Measurements from ENCODE around the gene SUSD3. TPM values are rescaled to one million over a fixed set of nuclear protein-coding genes. Genes with fewer than 3 reads are reported as not detected.
A peak's percentile ranks its signal among the peaks of the same experiment; 100 is the strongest.

The SUSD3 gene
- total RNA-seq, 2 donors from 2014 or later = 1.6 to 2.4 TPM

GRCh38 chr9:93048566-93049448 lies 9.7 kb upstream of the SUSD3 start:
- intact Hi-C loops (cut with DNase I) = no loop called here
- no peak for DNase-seq
- ATAC-seq = no peak

DNA sequence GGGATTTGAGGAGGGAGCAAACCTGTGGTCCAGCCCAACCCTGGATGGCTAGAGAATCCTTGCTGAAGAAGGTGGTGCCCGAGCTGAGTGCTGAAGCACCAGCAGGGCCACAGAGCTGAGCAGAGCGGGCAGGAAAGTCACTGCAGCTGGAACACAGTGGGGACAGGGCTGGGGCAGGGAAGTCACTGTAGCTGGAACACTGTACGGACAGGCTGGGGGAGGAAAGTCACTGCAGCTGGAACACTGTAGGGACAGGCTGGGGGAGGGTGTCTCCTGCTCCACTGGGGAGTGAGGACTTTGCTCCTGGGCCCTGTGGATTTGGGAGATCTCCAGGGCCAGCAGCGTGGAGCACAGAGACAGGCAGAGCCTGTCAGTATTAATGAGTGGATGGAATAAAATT lies 9.0 kb upstream of the SUSD3 start:
- DNase-seq (no peak), ATAC-seq (no peak)
- intact Hi-C loops (cut with DNase I) = no loop called here

DNA sequence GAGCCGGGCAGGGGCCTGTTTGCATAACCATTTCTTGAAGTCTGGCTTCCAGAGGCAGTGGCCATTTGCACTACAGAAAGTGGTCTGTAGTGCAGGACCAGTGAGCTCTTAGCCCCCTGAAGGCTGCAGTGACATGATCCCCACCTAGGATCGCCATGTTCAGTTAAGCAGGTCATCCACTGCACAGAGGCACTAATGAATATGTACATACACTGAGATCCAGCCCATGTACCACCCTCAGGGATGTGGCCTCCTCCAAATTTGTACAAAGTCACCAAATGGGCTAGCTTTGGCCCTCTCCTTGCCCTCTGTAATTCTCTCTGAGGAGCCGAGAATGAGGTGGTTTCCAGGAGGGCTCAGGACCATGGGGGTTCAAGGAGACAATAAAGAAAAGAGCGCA lies 8.3 kb upstream of the SUSD3 start:
- DNase-seq (no peak), ATAC-seq (no peak)
- intact Hi-C loops (cut with DNase I) = no loop called here

DNA sequence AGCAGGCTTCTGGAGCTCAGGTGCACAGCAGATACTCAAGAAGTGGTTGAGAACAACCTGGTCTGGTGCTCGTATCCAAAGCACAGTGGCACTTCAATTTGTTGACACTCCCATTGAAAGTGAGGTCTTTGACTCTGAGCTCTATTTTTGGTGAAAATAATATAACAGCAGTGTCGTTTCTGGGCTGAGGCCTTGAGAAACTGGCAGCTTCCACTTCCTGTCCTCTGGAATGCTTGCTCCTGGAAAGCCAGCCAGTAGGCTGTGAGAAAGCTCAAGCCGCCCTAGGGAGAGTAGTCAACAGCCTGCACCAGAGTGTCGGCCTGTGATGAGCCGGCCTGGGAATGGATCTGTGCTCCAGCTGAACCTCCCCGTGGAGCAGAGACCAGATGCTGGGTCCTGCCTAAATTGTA lies 6.8 kb upstream of the SUSD3 start:
- DNase-seq (peak; percentile 57), ATAC-seq (peak; percentile 76 to 89)
- intact Hi-C loops (cut with DNase I) = no loop called here

GRCh38 chr9:93052791-93053540 lies 5.5 kb upstream of the SUSD3 start:
- DNase-seq = no peak
- no peak for ATAC-seq
- intact Hi-C loops (cut with DNase I) = no loop called here

GRCh38 chr9:93053781-93054331 lies 4.6 kb upstream of the SUSD3 start:
- DNase-seq (no peak), ATAC-seq (no peak)
- intact Hi-C loops (cut with DNase I) = no loop called here

DNA sequence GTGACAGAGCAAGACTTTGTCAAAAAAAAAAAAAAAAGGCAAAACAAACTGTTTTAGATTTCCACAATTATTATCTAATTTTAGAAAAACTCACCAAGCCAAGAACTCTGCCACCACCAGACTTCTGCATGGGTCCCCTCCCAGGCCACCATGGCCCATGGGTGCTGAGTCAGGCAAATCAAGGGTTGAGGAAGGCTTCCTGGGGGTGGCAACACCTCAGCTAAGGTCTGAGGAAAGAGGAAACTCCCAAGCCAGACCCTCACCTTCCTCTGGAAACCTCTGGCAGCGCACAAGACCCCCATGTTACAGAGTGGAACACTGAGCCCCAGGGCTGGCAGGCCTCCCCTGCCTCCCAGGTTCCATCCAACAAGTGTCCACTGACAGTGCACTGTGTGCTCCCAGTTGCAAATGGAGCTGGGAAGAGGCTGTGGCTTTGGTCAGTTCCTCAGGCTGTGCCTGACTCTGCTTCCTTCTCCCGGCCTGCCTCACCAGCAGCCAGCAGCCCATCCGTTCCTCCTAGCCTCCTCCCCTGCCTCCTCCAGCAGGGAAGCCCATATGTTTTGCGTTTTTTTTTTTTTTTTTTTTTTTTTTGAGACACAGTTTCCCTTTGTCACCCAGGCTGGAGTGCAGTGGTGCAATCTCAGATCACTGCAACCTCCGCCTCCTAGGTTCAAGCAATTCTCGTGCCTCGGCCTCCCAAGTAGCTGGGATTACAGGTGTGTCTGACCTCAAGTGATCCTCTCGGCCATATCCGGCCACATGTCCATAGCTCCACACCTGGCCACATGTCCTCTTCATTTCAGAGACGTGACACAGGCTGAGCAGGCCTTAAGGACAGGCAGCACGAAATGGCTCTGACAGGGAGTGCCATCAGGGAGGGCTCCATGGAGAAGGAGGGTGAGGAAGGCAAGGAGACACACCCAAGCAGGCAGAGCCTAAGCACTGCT lies 3.5 kb upstream of the SUSD3 start:
- peak in 1 of 2 donors; percentile 2 for ATAC-seq
- intact Hi-C loops (cut with DNase I) = no loop called here
- DNase-seq = no peak

- DNase-seq (no peak), ATAC-seq (no peak)
- intact Hi-C loops (cut with DNase I) = no loop called here
These were observed 1.3 kb upstream of the SUSD3 start for GRCh38 chr9:93057042-93057702.

DNA sequence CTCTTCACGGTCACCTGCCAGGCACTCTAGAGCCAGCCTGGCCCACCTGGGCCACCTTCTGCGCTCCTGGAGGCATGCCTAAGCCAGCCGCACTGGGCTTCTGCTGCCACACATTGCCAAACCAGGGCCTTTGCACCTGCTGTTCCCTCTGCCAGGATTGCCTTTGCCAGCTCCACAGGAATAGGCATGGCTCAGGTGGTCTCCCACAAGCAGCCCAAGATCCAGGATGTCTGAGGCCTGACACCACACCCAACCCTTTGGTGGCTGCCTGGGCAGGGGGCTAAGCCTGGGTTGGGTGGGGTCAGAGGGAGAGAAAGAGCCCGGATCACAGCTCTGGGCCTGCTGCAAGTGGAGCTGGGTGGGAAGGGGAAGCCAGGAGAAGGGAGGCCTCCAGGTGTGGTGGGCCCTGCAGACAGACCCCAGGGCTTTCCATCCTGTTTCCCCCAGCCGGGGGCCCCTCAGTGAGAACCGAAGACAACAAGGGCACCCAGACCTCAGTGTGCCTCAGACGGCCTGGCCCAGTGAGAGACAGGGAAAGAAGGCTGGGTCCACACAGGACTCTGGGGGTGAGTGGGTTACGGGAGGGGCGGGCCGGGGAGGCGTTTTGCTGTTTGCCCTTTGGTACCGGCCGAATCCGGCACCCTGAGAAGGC lies 672 bp upstream of the SUSD3 start:
- DNase-seq (no peak), ATAC-seq (no peak)
- intact Hi-C loops (cut with DNase I) = no loop called here

DNA sequence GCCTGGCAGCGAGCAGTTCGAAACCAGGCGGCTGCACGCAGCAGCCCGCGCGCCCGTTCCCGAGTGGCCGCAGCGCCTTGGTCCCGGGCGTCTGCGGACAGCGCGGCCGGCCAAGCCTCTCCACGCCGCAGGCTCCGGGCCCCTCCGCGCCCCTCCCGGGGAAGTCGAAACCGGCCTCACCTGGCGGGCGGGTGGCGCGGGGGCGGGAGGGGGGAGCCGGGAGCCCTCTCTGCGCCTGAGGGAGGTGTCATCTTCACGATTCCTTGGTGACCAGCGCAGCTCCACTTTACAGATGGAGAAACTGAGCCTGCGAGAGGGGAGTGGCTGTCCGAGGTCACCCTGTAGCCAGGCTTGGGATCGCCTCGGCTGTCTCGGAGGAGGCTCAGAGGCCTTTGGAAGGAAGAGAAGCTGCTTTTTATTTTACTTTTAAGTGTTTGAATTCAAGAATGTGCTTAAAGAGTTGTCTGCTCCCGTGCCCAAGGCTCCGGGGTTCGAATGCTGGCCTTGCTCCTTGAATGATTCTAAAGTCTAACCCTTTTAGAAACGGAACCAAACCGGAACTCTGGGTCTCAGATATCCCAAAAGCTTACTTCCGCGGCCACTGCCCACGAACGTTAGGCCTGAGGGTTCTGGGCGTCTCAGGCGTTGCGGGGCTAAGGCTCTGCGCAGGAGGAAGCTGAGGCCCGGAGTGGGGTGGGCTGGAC lies 662 bp downstream of the SUSD3 start:
- intact Hi-C loops (cut with DNase I) = no loop called here
- ATAC-seq = peak; percentile 15 to 34
- no peak for DNase-seq

GRCh38 chr9:93059715-93060578 lies 1.4 kb downstream of the SUSD3 start:
- intact Hi-C loops (cut with DNase I) = no loop called here
- no peak for DNase-seq

GRCh38 chr9:93060746-93061259 lies 2.3 kb downstream of the SUSD3 start:
- peak; percentile 50 for DNase-seq
- intact Hi-C loops (cut with DNase I) = no loop called here
- ATAC-seq = peak in 1 of 2 donors; percentile 47

More at GRCh38 chr9:93059715-93060578, 1.4 kb downstream of the SUSD3 start:
- ATAC-seq = no peak

GRCh38 chr9:93061260-93061751 lies 2.8 kb downstream of the SUSD3 start:
- DNase-seq = no peak

GRCh38 chr9:93061791-93062763 lies 3.6 kb downstream of the SUSD3 start:
- ATAC-seq = no peak
- no peak for DNase-seq
- intact Hi-C loops (cut with DNase I) = no loop called here

More at GRCh38 chr9:93061260-93061751, 2.8 kb downstream of the SUSD3 start:
- no peak for ATAC-seq
- intact Hi-C loops (cut with DNase I) = no loop called here
